Fibroblast of mammary gland (primary cell): ENCODE data around the gene DNAJC19.

Source experiments
- DNase-seq: peaks from one replicate; pipeline ENCODE4 v3.0.0-alpha.2; 2010; ENCODE audit warnings: low read depth
- H3K4me3 ChIP-seq: 2 replicates; pipeline ENCODE4 v1.5.1; 2011; ENCODE audit warnings: low read depth, mild to moderate bottlenecking, low read length, moderate library complexity; ENCODE audit not compliant: control insufficient read depth
- TF ChIP-seq, protein P1 (sequence below): conservative IDR thresholded peaks from 2 replicates; pipeline ENCODE4 v1.5.1; 2011; ENCODE audit warnings: low read depth, low read length, inconsistent platforms; ENCODE audit not compliant: control insufficient read depth, insufficient read depth

DNAJC19 gene

DNA sequence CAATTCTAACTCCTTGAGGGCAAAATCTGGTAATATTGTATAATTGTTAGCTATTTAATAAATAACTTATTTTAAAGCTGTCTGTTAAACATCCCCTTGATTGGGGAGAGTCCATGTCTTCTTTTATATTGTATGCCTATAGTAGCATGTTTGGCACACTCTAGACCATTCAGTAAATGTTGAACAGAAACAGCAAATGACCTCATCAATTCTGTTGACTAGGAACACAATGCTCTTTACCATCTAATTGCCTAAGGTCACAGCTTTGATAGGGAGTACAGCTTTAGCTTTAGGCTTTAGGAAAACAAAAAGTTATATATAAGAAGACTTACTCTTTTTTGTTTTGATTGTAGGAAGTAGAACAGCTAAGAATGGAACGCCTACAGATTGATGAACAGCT is 27.0 kb downstream of the DNAJC19 start:
- H3K4me3 ChIP-seq = no peak overlapping the region
- TF ChIP-seq, protein P1, sequence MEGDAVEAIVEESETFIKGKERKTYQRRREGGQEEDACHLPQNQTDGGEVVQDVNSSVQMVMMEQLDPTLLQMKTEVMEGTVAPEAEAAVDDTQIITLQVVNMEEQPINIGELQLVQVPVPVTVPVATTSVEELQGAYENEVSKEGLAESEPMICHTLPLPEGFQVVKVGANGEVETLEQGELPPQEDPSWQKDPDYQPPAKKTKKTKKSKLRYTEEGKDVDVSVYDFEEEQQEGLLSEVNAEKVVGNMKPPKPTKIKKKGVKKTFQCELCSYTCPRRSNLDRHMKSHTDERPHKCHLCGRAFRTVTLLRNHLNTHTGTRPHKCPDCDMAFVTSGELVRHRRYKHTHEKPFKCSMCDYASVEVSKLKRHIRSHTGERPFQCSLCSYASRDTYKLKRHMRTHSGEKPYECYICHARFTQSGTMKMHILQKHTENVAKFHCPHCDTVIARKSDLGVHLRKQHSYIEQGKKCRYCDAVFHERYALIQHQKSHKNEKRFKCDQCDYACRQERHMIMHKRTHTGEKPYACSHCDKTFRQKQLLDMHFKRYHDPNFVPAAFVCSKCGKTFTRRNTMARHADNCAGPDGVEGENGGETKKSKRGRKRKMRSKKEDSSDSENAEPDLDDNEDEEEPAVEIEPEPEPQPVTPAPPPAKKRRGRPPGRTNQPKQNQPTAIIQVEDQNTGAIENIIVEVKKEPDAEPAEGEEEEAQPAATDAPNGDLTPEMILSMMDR = no peak
- no peak for DNase-seq

DNA sequence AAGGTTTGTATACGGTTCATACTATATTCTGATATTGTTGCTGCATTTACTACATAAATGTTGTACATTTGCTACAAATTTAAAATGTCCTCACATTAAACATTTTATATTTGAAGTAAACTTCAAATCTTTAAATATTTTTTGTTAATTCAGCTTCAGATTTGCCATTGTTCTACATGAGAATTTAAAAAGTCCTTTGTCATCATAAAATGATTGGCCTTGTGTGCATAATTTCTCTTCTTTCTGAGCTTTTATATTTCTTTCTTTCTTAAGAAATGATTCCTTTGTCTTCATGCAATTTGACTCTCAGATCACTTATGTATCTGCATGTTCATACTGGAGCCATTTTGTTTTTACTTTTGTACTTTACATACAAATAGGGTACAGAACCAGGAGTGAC is 28.0 kb downstream of the DNAJC19 start:
- TF ChIP-seq, protein P1 = no peak
- no peak for DNase-seq
- H3K4me3 ChIP-seq = no peak overlapping the region

DNA sequence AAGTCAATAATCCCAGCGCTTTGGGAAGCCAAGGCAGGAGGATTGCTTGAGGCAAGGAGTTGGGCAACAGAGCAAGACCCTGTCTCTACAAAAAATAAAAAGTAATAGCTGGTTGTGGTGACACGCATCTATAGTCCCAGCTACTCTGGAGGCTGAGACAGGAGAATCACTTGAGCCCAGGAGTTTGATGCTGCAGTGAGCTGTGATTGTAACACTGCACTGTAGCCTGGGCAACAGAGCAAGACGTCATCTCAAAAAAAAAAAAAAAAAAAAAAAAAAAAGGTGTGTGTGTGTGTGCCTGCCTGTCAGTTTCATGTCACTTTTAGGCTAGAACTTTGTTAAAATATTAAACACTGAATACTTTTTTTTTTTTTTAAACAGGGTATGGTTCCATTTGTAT is 28.4 kb downstream of the DNAJC19 start:
- H3K4me3 ChIP-seq = no peak overlapping the region
- no peak for DNase-seq
- TF ChIP-seq, protein P1 = no peak

DNA sequence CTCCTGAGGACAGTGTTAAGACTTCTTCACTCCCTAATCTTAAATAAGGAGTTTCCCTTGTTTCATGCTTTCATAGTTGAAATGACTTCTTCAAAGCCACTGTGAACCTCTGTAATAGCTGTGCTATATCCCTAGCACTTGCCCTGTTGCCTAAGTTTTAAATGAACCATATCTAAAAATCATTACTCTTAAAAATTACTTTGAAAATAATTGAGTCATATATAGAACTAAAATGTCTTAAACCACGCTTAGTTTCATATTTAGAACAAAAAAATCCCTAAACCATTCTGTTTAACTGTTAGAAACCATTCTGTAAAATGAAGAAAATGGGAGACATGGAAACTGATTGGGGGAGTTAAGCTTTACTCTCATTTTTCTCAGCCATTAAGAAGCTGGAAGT is 29.8 kb downstream of the DNAJC19 start:
- DNase-seq = no peak
- TF ChIP-seq, protein P1 = no peak
- no peak overlapping the region for H3K4me3 ChIP-seq

DNA sequence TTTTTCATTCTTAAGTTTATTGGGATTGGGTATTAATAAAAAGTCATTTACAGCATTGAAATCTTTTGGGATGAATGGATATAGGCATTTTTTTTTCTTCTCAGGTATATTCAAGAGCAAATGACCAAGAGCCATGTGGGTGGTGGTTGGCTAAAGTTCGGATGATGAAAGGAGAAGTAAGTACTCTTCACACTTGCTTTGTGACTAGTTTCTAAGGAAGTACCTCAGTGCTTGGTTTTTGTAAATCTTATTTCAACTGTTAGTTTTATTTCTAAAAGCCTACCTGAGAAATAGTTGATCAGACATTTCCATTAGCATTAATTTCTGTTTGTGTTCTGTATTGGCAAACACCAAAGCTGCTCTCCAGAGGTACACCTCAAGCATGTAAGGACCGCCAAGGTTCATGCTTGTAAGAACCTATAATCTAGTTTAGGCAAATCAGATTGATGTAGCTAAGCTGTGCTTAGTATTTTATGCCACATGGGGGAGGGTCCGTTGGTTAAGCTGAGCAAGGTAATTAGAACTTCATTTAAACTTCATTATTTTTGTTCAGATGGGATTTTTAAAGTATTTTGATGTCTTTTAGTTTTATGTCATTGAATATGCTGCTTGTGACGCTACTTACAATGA is 41.7 kb downstream of the DNAJC19 start:
- no peak for DNase-seq
- H3K4me3 ChIP-seq = no peak overlapping the region
- TF ChIP-seq, protein P1 = no peak

DNA sequence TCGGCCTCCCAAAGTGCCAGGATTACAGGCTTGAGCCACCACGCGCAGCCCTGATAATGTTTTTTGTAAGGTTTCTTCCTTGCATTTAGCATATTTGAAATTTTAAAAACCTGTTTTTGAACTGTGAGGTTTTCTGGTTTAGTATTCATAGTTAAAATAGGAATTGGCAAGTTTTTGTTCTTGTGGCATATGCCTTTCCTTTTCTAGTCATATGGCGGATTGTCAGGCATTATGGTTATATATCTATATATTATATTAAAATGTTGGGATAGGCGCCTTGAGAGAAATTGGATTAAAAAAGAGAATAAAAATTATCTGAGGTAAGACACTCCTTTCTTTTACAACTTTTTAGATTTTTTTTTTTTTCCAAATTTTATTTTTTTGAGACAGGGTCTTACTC is 48.7 kb downstream of the DNAJC19 start:
- H3K4me3 ChIP-seq = no peak overlapping the region
- DNase-seq = no peak
- TF ChIP-seq, protein P1 = no peak

DNA sequence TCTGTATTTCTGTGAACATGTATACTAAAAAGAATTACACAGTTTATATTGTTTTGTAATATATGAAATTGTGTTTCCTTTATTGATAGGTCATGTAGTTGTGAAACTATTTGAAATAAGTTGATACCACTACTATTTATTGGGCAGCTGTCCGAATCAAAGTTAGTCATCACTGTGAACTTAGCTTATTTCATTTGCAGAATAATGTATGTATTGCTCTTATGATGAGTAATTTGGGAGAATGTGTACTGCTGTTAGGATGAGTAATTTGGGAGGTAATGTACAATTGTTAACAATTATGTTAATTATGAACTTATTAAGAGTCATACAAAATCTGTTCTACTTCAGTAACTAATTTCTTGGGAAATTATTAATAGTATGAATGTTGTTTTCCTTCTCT is 54.9 kb downstream of the DNAJC19 start:
- peak; percentile 57 for DNase-seq
- no peak overlapping the region for H3K4me3 ChIP-seq
- TF ChIP-seq, protein P1 = no peak
